AG10803 (cell line): ENCODE measurements around the gene CLCN1.

Experiments
- DNase-seq: peaks from one replicate; pipeline ENCODE4 v3.0.0; 2010; ENCODE audit warnings: low read depth
- H3K4me3 ChIP-seq: 2 replicates; pipeline ENCODE4 v1.5.1; 2011; ENCODE audit warnings: mild to moderate bottlenecking, low read length, control low read depth
- TF ChIP-seq, protein P1 (sequence below): conservative IDR thresholded peaks from 2 replicates; pipeline ENCODE4 v1.5.1; 2011; ENCODE audit warnings: mild to moderate bottlenecking, low read length, control low read depth, inconsistent platforms

The CLCN1 gene

DNA sequence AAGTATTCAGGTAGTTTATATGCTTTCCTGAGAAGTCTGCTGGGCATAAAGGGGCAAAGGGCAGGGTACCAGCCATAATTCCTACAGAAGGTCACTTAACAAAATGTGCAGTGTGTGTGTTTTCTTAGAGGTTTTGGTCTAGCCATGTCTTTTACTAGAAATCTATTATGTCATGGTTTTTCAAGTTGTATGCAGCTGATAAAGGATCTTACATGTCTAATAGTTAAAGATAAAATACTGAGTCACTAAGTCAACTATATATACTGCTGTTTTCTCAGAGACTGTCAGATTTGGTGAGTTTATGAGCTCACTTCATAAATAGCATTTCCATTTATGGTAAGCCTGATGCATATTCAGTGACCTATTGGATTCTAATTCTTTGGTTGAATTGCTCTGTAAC, 20.0 kb upstream of the CLCN1 start:
- TF ChIP-seq, protein P1, sequence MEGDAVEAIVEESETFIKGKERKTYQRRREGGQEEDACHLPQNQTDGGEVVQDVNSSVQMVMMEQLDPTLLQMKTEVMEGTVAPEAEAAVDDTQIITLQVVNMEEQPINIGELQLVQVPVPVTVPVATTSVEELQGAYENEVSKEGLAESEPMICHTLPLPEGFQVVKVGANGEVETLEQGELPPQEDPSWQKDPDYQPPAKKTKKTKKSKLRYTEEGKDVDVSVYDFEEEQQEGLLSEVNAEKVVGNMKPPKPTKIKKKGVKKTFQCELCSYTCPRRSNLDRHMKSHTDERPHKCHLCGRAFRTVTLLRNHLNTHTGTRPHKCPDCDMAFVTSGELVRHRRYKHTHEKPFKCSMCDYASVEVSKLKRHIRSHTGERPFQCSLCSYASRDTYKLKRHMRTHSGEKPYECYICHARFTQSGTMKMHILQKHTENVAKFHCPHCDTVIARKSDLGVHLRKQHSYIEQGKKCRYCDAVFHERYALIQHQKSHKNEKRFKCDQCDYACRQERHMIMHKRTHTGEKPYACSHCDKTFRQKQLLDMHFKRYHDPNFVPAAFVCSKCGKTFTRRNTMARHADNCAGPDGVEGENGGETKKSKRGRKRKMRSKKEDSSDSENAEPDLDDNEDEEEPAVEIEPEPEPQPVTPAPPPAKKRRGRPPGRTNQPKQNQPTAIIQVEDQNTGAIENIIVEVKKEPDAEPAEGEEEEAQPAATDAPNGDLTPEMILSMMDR, result no peak
- DNase-seq, result no peak
- no peak overlapping the region for H3K4me3 ChIP-seq

DNA sequence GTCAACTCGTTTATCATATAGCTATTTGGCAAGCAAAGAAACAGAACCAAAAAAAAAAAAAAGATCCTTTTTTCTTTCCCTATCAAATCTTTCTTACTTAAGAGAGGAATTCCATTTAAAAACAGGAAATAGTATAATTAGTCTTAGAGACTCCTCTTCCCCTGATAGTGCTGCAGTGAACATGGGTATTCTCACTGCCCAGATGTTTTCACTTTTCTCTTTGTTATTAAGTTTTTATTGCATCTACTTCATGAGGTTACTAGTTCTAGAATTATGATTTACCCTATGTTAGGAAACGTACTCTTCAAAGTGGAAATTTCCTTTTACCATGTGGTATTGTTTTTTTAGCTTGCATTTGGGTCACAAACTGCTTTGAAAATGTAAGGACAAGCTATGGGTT, 19.2 kb upstream of the CLCN1 start:
- DNase-seq, result no peak
- TF ChIP-seq, protein P1, result no peak
- H3K4me3 ChIP-seq, result no peak overlapping the region

DNA sequence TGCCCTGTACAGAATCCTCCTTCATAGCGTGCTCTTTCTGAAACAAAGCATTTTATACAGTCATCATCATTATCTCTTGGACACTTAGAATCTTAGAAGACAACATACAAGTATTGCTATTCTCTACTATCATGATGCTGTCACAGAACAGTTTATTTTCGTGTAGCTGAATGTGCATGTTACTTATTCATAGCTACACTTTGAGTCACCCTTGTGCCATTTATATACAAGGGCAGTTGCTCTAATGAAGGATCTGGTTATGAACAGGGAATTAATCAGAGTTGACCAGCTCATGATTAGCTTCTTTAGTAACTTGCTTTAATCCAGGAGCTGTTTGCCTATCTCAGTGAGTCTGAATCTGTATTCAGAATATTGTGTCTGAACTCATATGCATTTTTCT, 16.6 kb upstream of the CLCN1 start:
- TF ChIP-seq, protein P1, result no peak
- peak; percentile 22 for DNase-seq
- no peak overlapping the region for H3K4me3 ChIP-seq

DNA sequence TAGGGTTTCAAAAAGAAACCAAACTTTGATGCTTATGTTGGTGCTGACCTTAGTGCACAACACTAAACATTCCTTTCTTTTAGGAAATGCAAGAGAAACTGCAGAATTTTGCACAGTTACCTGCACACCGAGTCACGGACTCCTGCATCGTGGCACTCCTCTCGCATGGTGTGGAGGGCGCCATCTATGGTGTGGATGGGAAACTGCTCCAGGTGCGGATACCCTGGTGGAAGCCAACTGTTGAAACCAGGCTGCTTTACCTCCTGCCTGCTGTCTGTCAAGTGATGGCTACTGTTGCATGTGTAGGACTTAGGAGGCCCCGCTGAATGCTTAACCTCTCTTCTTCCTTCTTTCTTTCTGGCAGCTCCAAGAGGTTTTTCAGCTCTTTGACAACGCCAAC, 16.1 kb upstream of the CLCN1 start:
- no peak for DNase-seq

DNA sequence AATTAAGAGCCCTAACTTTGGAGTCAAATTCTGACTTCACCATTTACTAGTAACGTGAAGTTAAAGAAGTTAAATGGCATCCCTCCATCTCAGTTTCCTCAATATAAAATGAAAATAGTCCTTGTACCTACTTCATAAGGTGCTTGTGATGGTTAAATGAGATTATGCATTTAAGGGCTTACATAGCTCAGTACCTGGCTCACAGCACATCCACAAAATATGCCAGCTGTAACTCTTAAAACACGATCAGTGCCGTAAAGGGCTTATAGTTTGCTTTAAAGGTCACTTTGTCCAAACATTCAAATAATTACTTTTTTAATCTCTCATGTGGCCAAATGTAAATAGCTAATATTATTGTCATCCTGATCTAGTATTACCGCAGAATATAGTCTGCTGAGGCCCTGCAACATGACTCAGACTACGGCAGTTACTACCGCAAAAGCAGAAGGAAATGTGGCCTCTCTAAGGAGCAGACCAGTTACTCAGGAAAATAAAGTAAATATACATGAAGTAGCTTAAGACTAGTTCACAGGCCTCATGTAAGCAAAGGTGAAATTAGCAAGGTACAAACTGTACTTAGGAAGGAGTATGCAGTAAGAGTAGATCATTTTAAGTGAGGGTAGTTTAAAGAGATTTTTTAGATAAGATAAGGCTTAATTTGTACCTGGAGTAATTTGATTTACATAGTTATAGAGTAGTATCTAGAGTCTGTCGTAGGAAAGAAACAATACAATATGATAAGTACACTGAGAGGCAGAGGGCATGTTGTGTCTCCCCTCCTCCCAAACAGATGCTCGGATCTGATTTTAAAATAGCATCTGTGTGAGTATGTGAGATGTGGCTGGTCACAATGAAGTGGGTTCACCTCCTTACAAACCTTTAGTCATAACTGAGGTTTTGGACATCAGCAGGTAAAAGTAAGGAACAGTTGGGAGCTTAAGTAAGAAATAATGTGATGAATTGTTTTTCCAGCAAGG, 14.7 kb upstream of the CLCN1 start:
- no peak overlapping the region for H3K4me3 ChIP-seq
- no peak for DNase-seq
- TF ChIP-seq, protein P1, result no peak

More for the DNA sequence above, 16.1 kb upstream of the CLCN1 start:
- H3K4me3 ChIP-seq, result no peak overlapping the region
- TF ChIP-seq, protein P1, result peak; percentile 49

DNA sequence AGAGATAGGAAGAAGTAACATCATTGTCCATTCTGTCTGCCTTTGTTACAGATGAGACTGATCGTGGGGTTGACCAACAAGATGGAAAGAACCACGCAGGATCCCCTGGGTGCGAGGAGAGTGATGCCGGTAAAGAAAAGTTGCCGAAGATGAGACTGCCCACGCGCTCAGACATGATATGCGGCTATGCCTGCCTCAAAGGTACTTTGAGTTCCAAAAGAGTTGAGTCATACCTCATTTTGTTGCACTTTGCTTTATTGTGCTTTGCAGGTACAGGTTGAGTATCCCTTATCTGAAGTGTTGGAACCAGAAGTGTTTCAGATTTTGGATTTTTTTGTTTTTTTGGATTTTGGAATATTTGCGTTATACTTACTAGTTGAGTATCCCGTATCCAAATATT, 12.2 kb upstream of the CLCN1 start:
- DNase-seq, result no peak
- no peak overlapping the region for H3K4me3 ChIP-seq
- TF ChIP-seq, protein P1, result no peak

DNA sequence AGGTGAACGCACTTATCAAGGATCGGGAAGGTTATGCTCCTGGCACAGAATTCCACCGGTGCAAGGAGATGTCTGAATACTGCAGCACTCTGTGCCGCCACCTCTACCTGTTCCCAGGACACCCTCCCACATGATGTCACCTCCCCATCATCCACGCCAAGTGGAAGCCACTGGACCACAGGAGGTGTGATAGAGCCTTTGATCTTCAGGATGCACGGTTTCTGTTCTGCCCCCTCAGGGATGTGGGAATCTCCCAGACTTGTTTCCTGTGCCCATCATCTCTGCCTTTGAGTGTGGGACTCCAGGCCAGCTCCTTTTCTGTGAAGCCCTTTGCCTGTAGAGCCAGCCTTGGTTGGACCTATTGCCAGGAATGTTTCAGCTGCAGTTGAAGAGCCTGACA, 11.0 kb upstream of the CLCN1 start:
- no peak for DNase-seq
- TF ChIP-seq, protein P1, result no peak
- H3K4me3 ChIP-seq, result no peak overlapping the region
